Measurements from ENCODE around the gene TNFSF11.

DNA sequence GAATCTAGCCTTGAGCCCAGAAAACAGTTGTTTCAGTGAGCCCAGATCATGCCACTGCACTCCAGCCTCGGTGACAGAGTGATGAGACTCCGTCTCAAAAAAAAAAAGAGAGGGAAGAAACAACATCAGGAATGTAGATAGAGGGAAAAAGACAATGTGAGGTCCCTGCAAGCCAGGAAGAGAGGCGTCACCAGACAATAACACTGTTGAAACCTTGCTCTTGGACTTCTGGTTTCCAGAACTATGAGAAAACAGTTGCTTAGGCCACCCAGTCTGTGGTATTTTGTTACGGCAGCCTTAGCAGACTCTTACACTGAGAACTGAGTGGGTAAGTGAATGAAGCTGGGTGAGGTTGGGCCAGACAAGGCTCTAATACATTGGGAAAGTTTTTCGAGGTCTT is 64.1 kb downstream of the TNFSF11 start:
- TF ChIP-seq, protein P1, sequence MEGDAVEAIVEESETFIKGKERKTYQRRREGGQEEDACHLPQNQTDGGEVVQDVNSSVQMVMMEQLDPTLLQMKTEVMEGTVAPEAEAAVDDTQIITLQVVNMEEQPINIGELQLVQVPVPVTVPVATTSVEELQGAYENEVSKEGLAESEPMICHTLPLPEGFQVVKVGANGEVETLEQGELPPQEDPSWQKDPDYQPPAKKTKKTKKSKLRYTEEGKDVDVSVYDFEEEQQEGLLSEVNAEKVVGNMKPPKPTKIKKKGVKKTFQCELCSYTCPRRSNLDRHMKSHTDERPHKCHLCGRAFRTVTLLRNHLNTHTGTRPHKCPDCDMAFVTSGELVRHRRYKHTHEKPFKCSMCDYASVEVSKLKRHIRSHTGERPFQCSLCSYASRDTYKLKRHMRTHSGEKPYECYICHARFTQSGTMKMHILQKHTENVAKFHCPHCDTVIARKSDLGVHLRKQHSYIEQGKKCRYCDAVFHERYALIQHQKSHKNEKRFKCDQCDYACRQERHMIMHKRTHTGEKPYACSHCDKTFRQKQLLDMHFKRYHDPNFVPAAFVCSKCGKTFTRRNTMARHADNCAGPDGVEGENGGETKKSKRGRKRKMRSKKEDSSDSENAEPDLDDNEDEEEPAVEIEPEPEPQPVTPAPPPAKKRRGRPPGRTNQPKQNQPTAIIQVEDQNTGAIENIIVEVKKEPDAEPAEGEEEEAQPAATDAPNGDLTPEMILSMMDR (IDR thresholded peaks at IDR 0.05), result no peak
- TF ChIP-seq POLR2A (IDR thresholded peaks at IDR 0.05), result no peak
